LNCaP clone FGC (cell line): ENCODE results near the gene COL27A1.

Source experiments
- DNase-seq: peaks from one replicate; pipeline ENCODE4 v3.0.0-alpha.2; 2011; ENCODE audit warnings: low read depth
- H3K4me3 ChIP-seq: 2 replicates; pipeline ENCODE4 v1.5.1; 2011; ENCODE audit warnings: mild to moderate bottlenecking, low read depth, low read length, control low read depth
- CTCF ChIP-seq: IDR thresholded peaks from 2 replicates; pipeline ENCODE4 v1.5.1; 2012; ENCODE audit warnings: mild to moderate bottlenecking; ENCODE audit not compliant: control insufficient read depth, insufficient read depth; ENCODE audit errors: extremely low read depth

Gene COL27A1

GRCh38 chr9:114279693-114280092, 124.4 kb downstream of the COL27A1 start:
- TF ChIP-seq CTCF, result no peak

DNA sequence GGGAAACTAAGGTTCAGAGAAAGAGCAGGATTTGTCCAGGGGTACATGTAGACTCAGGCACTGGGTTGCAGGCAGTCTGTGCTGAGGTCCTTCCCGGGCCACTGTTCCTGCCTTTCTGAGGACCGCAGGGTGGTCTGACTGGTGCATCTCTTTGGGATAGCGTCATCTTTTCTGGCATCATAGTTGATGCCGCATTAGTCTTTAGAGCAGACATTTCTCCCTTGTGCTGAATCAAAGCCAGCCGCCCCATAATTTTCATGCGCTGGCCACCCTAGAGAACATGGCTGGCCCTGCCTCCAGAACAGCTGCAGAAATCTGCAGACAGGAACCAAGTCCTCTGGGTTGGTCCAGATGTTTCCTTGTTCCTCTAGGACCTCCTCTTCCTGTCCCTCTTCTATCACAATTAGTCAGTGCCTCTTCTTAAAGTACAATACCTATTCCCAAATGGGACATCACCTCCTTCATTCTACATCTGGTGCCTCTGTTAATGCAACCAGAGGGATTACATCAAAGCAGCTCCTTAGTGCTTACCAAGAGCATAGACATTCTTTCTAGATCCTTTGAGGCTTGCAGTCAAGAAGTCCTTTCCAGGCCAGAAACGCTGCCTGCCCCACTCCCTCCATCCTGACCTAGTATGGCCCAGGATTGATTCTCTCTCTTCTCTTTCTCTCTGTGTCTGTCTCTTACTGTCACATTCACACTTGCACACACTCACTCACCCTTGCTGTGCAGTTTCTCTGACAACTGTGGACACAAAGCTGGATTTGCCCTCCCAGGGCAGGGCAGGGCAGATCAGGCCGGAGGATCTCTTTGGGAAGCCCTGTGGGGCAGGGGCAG, 125.5 kb downstream of the COL27A1 start:
- DNase-seq, result no peak
- no peak for TF ChIP-seq CTCF

More at GRCh38 chr9:114279693-114280092, 124.4 kb downstream of the COL27A1 start:
- DNase-seq, result no peak
- no peak overlapping the region for H3K4me3 ChIP-seq

DNA sequence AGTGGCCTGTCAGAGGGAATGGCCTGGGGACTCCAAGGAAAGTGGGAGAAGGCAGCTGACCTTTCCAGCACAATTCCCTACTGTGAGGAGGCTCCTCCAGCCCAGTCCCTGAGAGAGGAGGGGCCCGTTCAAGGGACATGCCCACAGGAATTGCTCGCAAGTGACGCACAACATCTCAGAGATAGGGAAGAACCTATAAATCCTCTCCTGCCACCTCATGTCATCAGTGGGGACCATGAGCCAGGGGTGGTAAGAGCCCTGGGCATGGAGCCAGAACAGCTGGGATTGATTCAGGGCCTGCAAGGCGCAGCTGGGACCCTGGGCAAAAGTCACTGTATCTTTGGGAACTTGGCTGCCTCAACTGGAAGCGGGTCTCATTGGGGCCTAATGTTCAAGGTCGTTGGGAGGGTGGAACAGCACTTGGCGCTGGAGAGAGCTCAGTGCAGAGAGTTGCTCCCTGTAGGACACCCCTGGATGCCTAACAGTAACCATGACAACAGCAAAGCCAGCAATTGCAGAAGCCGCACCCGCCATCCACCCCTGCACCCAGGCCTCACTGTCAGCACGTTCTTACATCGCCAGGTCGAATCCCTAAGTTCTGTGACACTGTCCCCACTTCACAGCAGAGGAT, 126.3 kb downstream of the COL27A1 start:
- no peak for TF ChIP-seq CTCF
- no peak overlapping the region for H3K4me3 ChIP-seq
- DNase-seq, result no peak

More for the DNA sequence above, 125.5 kb downstream of the COL27A1 start:
- no peak overlapping the region for H3K4me3 ChIP-seq

GRCh38 chr9:114282104-114282485, 126.8 kb downstream of the COL27A1 start:
- TF ChIP-seq CTCF, result no peak
- no peak for DNase-seq
- H3K4me3 ChIP-seq, result no peak overlapping the region

GRCh38 chr9:114282507-114282906, 127.2 kb downstream of the COL27A1 start:
- no peak for DNase-seq
- H3K4me3 ChIP-seq, result no peak overlapping the region
- TF ChIP-seq CTCF, result no peak

GRCh38 chr9:114282926-114283325, 127.6 kb downstream of the COL27A1 start:
- DNase-seq, result no peak
- H3K4me3 ChIP-seq, result no peak overlapping the region
- TF ChIP-seq CTCF, result no peak
